Transverse colon (tissue), 4 donors: ENCODE data around the gene MINDY2.

Source experiments
- CTCF ChIP-seq, 5 experiments: fragments of 200-600 bp in 3 of 5; fragments of 450-650 bp in 2 of 5; sonication (generic) in 3 of 5; IDR thresholded peaks; 1 replicate in 2 of 5; 2 replicates in 3 of 5; pipeline ENCODE4 v1.5.1; 2016 to 2017; ENCODE audit warnings: antibody characterized with exemption in 5 of 5, inconsistent platforms in 3 of 5, mild to moderate bottlenecking in 2 of 5, moderate library complexity in 1 of 5
- EP300 ChIP-seq: sonication (generic); formaldehyde crosslinking; IDR thresholded peaks from one replicate; pipeline ENCODE4 v1.6.1; 2017; ENCODE audit warnings: antibody characterized with exemption, low read depth
- POLR2A ChIP-seq: fragments of 450-650 bp; IDR thresholded peaks from one replicate; pipeline ENCODE4 v1.6.1; 2016; ENCODE audit warnings: antibody characterized with exemption, mild to moderate bottlenecking, moderate library complexity
- POLR2AphosphoS5 ChIP-seq, 3 donors: sonication (generic); formaldehyde crosslinking; IDR thresholded peaks; one replicate each; pipeline ENCODE4 v1.6.1; 2016; ENCODE audit warnings: antibody characterized with exemption in 3 of 3

GRCh38 chr15:58726867-58727266 is 44.2 kb upstream of the MINDY2 start:
- TF ChIP-seq CTCF (IDR thresholded peaks at IDR 0.05) (no peak), POLR2A (no peak), POLR2AphosphoS5 (IDR thresholded peaks at IDR 0.05) (no peak), EP300 (no peak)
